Stomach (tissue), 9 donors: ENCODE results near the gene SPTLC1. TPM values are rescaled to one million over a fixed set of nuclear protein-coding genes. Genes with fewer than 3 reads are reported as not detected.
"Not testable (repeated sequence)": the region's sequence is repeated elsewhere in the genome, so short reads cannot be mapped to it uniquely, and the experiment has no call there.

Experiments used
- DNase-seq, 2 donors: peaks; one replicate each; pipeline versions ENCODE4 v3.0.0 to v3.0.0-alpha.2; 2013 to 2019
- H3K27ac ChIP-seq, 5 donors: fragments of 200-600 bp in 4 of 5; sonication (generic) in 4 of 5; one replicate each; pipeline ENCODE4 v1.5.1; 2013 to 2019; ENCODE audit warnings: mild to moderate bottlenecking in 1 of 5, moderate library complexity in 1 of 5
- H3K27me3 ChIP-seq, 3 donors: fragments of 200-600 bp; sonication (generic); one replicate each; pipeline ENCODE4 v1.5.1; 2017 to 2019; ENCODE audit warnings: mixed run types in 1 of 3
- H3K36me3 ChIP-seq, 4 donors: fragments of 200-600 bp; sonication (generic); 1 replicate in 3 of 4; 2 replicates in 1 of 4; pipeline ENCODE4 v1.5.1; 2016 to 2019
- H3K4me1 ChIP-seq, 4 donors: fragments of 200-600 bp; sonication (generic); one replicate each; pipeline ENCODE4 v1.5.1; 2016 to 2019
- H3K4me3 ChIP-seq, 4 donors: fragments of 200-600 bp; sonication (generic) in 3 of 4; one replicate each; pipeline ENCODE4 v1.5.1; 2016 to 2019; ENCODE audit warnings: mild to moderate bottlenecking in 1 of 4
- H3K9me3 ChIP-seq, 4 donors: fragments of 200-600 bp; sonication (generic); one replicate each; pipeline ENCODE4 v1.5.1; 2016 to 2019
- CTCF ChIP-seq, 7 experiments: fragments of 450-650 bp in 4 of 7; fragments of 200-600 bp in 3 of 7; sonication (generic) in 3 of 7; IDR thresholded peaks; one replicate each; pipeline ENCODE4 v1.5.1; 2016 to 2019; ENCODE audit warnings: antibody characterized with exemption in 7 of 7, control low read depth in 2 of 7, mild to moderate bottlenecking in 1 of 7
- EP300 ChIP-seq: sonication (generic); formaldehyde crosslinking; IDR thresholded peaks from one replicate; pipeline ENCODE4 v1.6.1; 2017; ENCODE audit warnings: antibody characterized with exemption
- POLR2A ChIP-seq, 4 donors: fragments of 450-650 bp; IDR thresholded peaks; one replicate each; pipeline ENCODE4 v1.6.1; 2016; ENCODE audit warnings: antibody characterized with exemption in 4 of 4, control low read depth in 2 of 4, mild to moderate bottlenecking in 1 of 4, moderate library complexity in 1 of 4
- POLR2AphosphoS5 ChIP-seq, 3 donors: sonication (generic); formaldehyde crosslinking; IDR thresholded peaks; one replicate each; pipeline ENCODE4 v1.6.1; 2016; ENCODE audit warnings: antibody characterized with exemption in 3 of 3
- WGBS, 5 donors: extraction: QIAGEN DNeasy Blood & Tissue Kit in 3 of 5; methylation state at CpG; one replicate each; pipeline versions ENCODE4 v1.1.5 to v1.1.7; 2013 to 2018; 5-methylcytosine and 5-hydroxymethylcytosine counted together
- intact Hi-C: fragments of 100-400 bp; cut with DNase I; formaldehyde crosslinking; loops from one replicate; pipeline ENCODE4 v1.15.1; 2023; ENCODE audit warnings: low total_unique reads
- polyA plus RNA-seq, 3 donors: library from polyadenylated mRNA; stranded (reverse); fragments of 200-250 nt; gene quantifications; one replicate each; pipeline ENCODE4 v1.2.3, GENCODE V29; 2013
- total RNA-seq, 5 donors: library from RNA; depleted of rRNA; stranded (reverse); fragments of >200 nt; gene quantifications; one replicate each; pipeline versions ENCODE4 v1.1.0 to v1.2.3, GENCODE V29; 2014 to 2016
- donor health status: healthy with polysubstance abuse.
- donor health status: Bipolar disorder and iron deficiency.
- donor health status: healthy.

SPTLC1 gene
- total and polyA plus RNA-seq, 8 donors = 14.4 to 157 (median 49.2) TPM

DNA sequence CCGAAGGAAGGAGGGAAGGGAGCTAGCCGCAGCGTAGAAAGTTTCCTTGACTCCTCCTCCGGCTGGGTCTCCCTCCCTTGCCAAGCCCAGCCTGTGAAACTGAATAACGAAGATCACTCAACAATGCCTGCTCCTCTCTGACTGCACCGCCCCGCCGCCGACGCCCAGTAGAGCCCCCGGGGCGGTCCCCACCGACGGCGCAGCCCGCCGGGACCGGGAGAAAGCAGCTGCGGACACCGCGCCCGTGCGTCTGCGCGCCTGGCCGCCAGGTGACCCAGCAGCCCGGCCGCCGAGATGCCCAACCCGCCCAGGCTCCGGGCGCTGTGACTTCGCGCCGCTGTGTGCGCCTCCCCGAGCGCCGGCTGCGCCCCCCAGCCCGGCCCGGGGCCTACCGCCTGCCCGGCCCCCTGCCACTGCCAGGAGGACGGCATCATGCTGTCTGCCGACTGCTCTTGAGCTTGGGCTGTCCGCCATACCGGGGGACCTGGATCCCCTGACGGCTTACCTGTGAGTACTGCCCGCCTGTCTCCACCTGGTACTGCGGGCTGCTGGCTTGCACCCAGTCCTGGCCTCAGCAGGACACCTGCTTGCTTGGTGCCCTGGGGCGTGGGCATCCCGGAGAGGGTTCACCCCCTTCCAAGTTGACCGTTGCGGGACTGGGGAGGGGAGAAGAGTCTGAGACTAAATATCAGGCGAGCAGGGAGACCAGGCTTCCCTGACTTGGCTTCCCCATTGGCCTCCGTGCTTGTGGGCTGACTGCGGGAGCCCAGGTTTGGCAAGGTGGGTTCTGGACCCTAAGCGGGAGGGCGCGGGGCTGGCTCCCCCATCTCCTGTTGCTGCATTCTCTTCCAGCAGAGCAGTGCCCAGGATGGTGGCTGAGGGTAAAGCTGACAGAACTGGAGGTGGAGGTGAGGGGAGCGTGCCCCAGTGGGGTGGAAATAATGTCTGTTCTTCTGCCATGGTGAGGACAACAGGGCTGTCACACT is 26.2 kb upstream of the SPTLC1 start:
- Histone ChIP-seq H3K4me3 (peak overlapping the region; percentile 38 to 50 (median 41)), H3K27me3 (peaks cover 4 to 38% (median 11%) of the 10 kb centered on the region in 3 donors), H3K27ac (peak overlapping the region in 2 of 5 donors; percentile 0 to 29), H3K36me3 (no peaks in the 10 kb centered on the region), H3K4me1 (peaks cover 12 to 28% (median 23%) of the 10 kb centered on the region in 4 donors), H3K9me3 (no peaks in the 10 kb centered on the region)
- WGBS, 5 donors = 11 to 18% (median 14%) methylated on average over 17 to 62 of the region's 62 CpGs
- peak; percentile 45 to 79 for DNase-seq
- intact Hi-C loops = no loop called here
- TF ChIP-seq POLR2AphosphoS5 (IDR thresholded peaks at IDR 0.05) (no peak), CTCF (IDR thresholded peaks at IDR 0.05) (no peak), POLR2A (IDR thresholded peaks at IDR 0.05) (no peak), EP300 (no peak)

DNA sequence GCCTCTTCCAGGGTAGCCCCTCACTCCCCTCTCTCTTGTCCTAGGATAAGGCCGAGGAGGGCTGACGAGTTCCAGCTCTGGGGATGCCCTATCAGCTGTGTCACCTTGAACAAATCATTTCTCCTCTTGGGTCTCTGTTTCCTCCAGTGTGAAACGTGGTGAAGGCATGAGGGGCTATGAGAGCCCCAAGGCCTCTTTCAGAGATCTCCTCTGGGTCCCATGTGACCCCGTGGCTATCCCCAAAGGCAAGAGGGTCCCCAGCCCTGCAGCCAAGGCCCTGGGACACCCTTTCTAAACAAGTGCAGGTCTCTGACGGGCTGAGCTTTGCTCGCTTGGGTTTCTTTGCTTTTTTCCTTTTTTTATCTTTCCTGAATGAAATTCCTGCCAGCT is 25.5 kb upstream of the SPTLC1 start:
- peaks cover 12 to 26% (median 23%) of the 10 kb centered on the region in 4 donors for H3K4me1 ChIP-seq
- no peaks in the 10 kb centered on the region for H3K36me3 ChIP-seq
- peaks cover 4 to 42% (median 11%) of the 10 kb centered on the region in 3 donors for H3K27me3 ChIP-seq
- WGBS, 5 donors = 2 to 8% (median 3%) methylated on average over 6 of the region's 6 CpGs
- TF ChIP-seq CTCF (IDR thresholded peaks at IDR 0.05) (no peak), EP300 (no peak), POLR2AphosphoS5 (IDR thresholded peaks at IDR 0.05) (no peak), POLR2A (IDR thresholded peaks at IDR 0.05) (no peak)
- intact Hi-C loops = no loop called here
- no peaks in the 10 kb centered on the region for H3K9me3 ChIP-seq
- H3K27ac ChIP-seq = peak overlapping the region in 1 of 5 donors; percentile 29
- H3K4me3 ChIP-seq = peak overlapping the region; percentile 38 to 50 (median 41)
- DNase-seq = no peak

GRCh38 chr9:92140074-92140753 is 25.0 kb upstream of the SPTLC1 start:
- no peak for TF ChIP-seq EP300
- peak in 5 of 7 experiments; percentile 71 to 94 (median 90) for TF ChIP-seq CTCF (IDR thresholded peaks at IDR 0.05)
- TF ChIP-seq POLR2A (IDR thresholded peaks at IDR 0.05) = no peak
- TF ChIP-seq POLR2AphosphoS5 (IDR thresholded peaks at IDR 0.05) = peak in 1 of 3 donors; percentile 11
- intact Hi-C loops = no loop called here
- DNase-seq = peak; percentile 83 to 87
- 20 to 24% (median 22%) methylated on average over 7 to 16 of the region's 16 CpGs for WGBS, 5 donors
- Histone ChIP-seq H3K4me3 (peak overlapping the region; percentile 38 to 50 (median 41)), H3K4me1 (peaks cover 12 to 26% (median 23%) of the 10 kb centered on the region in 4 donors), H3K27ac (no peak overlapping the region), H3K9me3 (no peaks in the 10 kb centered on the region), H3K27me3 (peaks cover 4 to 47% (median 11%) of the 10 kb centered on the region in 3 donors), H3K36me3 (no peaks in the 10 kb centered on the region)

GRCh38 chr9:92138960-92139540 is 23.8 kb upstream of the SPTLC1 start:
- intact Hi-C loops = loop anchor here (5.0 to 10.0 kb wide), 2 partner anchors 156 to 493 kb away; partner anchors contain the start of gene IARS1
- peaks cover 4 to 50% (median 11%) of the 10 kb centered on the region in 3 donors for H3K27me3 ChIP-seq
- peaks cover 17 to 32% (median 28%) of the 10 kb centered on the region in 4 donors for H3K4me1 ChIP-seq
- H3K36me3 ChIP-seq, H3K4me3 ChIP-seq, H3K9me3 ChIP-seq, DNase-seq, H3K27ac ChIP-seq: not testable (repeated sequence)
- WGBS, 5 donors = 86 to 96% (median 91%) methylated on average over 5 of the region's 5 CpGs
